HEK293 (cell line): ENCODE data around the gene VPS13D.

Source experiments
- CTCF ChIA-PET: fragments of 350-600 bp; formaldehyde crosslinking; extraction: SDS; loops from one replicate; lab custom pipeline; 2021; ENCODE audit warnings: antibody characterized with exemption; lab: Yijun Ruan, JAX
- POLR2A ChIA-PET: fragments of 300-600 bp; formaldehyde crosslinking; extraction: SDS; loops from one replicate; lab custom pipeline; 2020; ENCODE audit warnings: antibody characterized with exemption, inconsistent platforms; lab: Yijun Ruan, JAX
- H3K27ac ChIP-seq: fragments of 200-500 bp; sonication (Bioruptor generic); 2 replicates; pipeline ENCODE4 v1.5.1; 2014; ENCODE audit warnings: low read depth, low read length, control low read depth, inconsistent platforms; ENCODE audit errors: extremely low read depth
- H3K36me3 ChIP-seq, 2 experiments: fragments of 200-500 bp in 1 of 2; sonication (Bioruptor generic) in 1 of 2; 1 replicate in 1 of 2; 2 replicates in 1 of 2; pipeline ENCODE4 v1.5.1; 2014 to 2017; ENCODE audit warnings: inconsistent platforms in 2 of 2, low read length in 2 of 2; ENCODE audit not compliant: control insufficient read depth in 2 of 2, insufficient read depth in 1 of 2
- H3K4me1 ChIP-seq: fragments of 200-500 bp; sonication (Bioruptor generic); 2 replicates; pipeline ENCODE4 v1.5.1; 2014; ENCODE audit warnings: mild to moderate bottlenecking, low read length, inconsistent platforms; ENCODE audit not compliant: control insufficient read depth, insufficient read depth
- H3K4me3 ChIP-seq: 2 replicates; pipeline ENCODE4 v1.5.1; 2011; ENCODE audit warnings: low read depth, mild to moderate bottlenecking, control low read depth, low read length, moderate library complexity
- H3K9me3 ChIP-seq: fragments of 200-500 bp; sonication (Bioruptor generic); 2 replicates; pipeline ENCODE4 v1.5.1; 2014; ENCODE audit warnings: low read depth, low read length, inconsistent platforms; ENCODE audit not compliant: control insufficient read depth, insufficient read depth
- BCL11B ChIP-seq: fragments of 450-650 bp; formaldehyde crosslinking; IDR thresholded peaks from 2 replicates; pipeline ENCODE4 v1.5.1; 2016; ENCODE audit warnings: low read depth, missing biosample characterization, missing genetic modification characterization
- GFI1B ChIP-seq: fragments of 450-650 bp; formaldehyde crosslinking; IDR thresholded peaks from 2 replicates; pipeline ENCODE4 v1.5.1; 2016; ENCODE audit warnings: missing biosample characterization, missing genetic modification characterization
- GLIS1 ChIP-seq: fragments of 450-650 bp; formaldehyde crosslinking; IDR thresholded peaks from 2 replicates; pipeline ENCODE4 v1.5.1; 2016; ENCODE audit warnings: missing biosample characterization, missing genetic modification characterization
- MEIS1 ChIP-seq: sonication (generic); formaldehyde crosslinking; IDR thresholded peaks from 2 replicates; pipeline ENCODE4 v1.8.1; 2022; ENCODE audit warnings: missing genetic modification reagents, mild to moderate bottlenecking, borderline replicate concordance
- MZF1 ChIP-seq: fragments of 450-650 bp; formaldehyde crosslinking; IDR thresholded peaks from 2 replicates; pipeline ENCODE4 v1.5.1; 2017; ENCODE audit warnings: missing biosample characterization, missing genetic modification characterization, borderline replicate concordance
- OSR2 ChIP-seq: fragments of 450-650 bp; formaldehyde crosslinking; IDR thresholded peaks from 2 replicates; pipeline ENCODE4 v1.5.1; 2016; ENCODE audit warnings: missing biosample characterization, missing genetic modification characterization
- PRDM1 ChIP-seq: fragments of 450-650 bp; formaldehyde crosslinking; IDR thresholded peaks from 2 replicates; pipeline ENCODE4; 2016; ENCODE audit warnings: missing biosample characterization, missing genetic modification characterization
- ZBTB48 ChIP-seq: fragments of 450-650 bp; formaldehyde crosslinking; IDR thresholded peaks from 2 replicates; pipeline ENCODE4 v1.5.1; 2016; ENCODE audit warnings: missing biosample characterization, missing genetic modification characterization
- ZIC2 ChIP-seq: fragments of 450-650 bp; formaldehyde crosslinking; IDR thresholded peaks from 2 replicates; pipeline ENCODE4 v1.5.1; 2016; ENCODE audit warnings: missing biosample characterization, missing genetic modification characterization
- ZNF23 ChIP-seq: fragments of 450-650 bp; formaldehyde crosslinking; IDR thresholded peaks from 2 replicates; pipeline ENCODE4 v1.5.1; 2016; ENCODE audit warnings: missing biosample characterization, missing genetic modification characterization, borderline replicate concordance
- ZNF324 ChIP-seq: fragments of 450-650 bp; formaldehyde crosslinking; IDR thresholded peaks from 2 replicates; pipeline ENCODE4 v1.5.1; 2016; ENCODE audit warnings: missing biosample characterization, missing genetic modification characterization
- ZNF366 ChIP-seq: fragments of 450-650 bp; formaldehyde crosslinking; conservative IDR thresholded peaks from 2 replicates; pipeline ENCODE4 v1.5.1; 2016; ENCODE audit warnings: missing biosample characterization, missing genetic modification characterization
- ZNF544 ChIP-seq: fragments of 450-650 bp; formaldehyde crosslinking; IDR thresholded peaks from 2 replicates; pipeline ENCODE4 v1.5.0; 2017; ENCODE audit warnings: missing biosample characterization, missing genetic modification characterization
- ZNF549 ChIP-seq: fragments of 450-650 bp; IDR thresholded peaks from 2 replicates; pipeline ENCODE4 v1.5.1; 2018; ENCODE audit warnings: missing biosample characterization, missing genetic modification characterization, mild to moderate bottlenecking, inconsistent platforms, moderate library complexity
- ZNF600 ChIP-seq: fragments of 450-650 bp; formaldehyde crosslinking; IDR thresholded peaks from 2 replicates; pipeline ENCODE4 v1.5.1; 2016; ENCODE audit warnings: missing biosample characterization, missing genetic modification characterization
- ZNF660 ChIP-seq: fragments of 450-650 bp; IDR thresholded peaks from 2 replicates; pipeline ENCODE4 v1.5.1; 2018; ENCODE audit warnings: missing biosample characterization, mild to moderate bottlenecking, missing genetic modification characterization
- ZXDB ChIP-seq: fragments of 450-650 bp; formaldehyde crosslinking; IDR thresholded peaks from 2 replicates; pipeline ENCODE4 v1.5.1; 2016; ENCODE audit warnings: missing biosample characterization, missing genetic modification characterization
- TF ChIP-seq, protein P1 (sequence below): fragments of 450-650 bp; IDR thresholded peaks from 2 replicates; pipeline ENCODE4 v1.5.1; 2018; ENCODE audit warnings: missing biosample characterization, mild to moderate bottlenecking, missing genetic modification characterization
- TF ChIP-seq, protein P2 (sequence below): fragments of 450-650 bp; formaldehyde crosslinking; IDR thresholded peaks from 2 replicates; pipeline ENCODE4 v1.5.1; 2016; ENCODE audit warnings: missing biosample characterization, missing genetic modification characterization, borderline replicate concordance
- TF ChIP-seq, protein P3 (sequence below): fragments of 450-650 bp; formaldehyde crosslinking; IDR thresholded peaks from 2 replicates; pipeline ENCODE4 v1.5.1; 2017; ENCODE audit warnings: missing biosample characterization, missing genetic modification characterization
- TF ChIP-seq, protein P4 (sequence below): fragments of 450-650 bp; formaldehyde crosslinking; IDR thresholded peaks from 2 replicates; pipeline ENCODE4 v1.5.1; 2016; ENCODE audit warnings: missing biosample characterization, missing genetic modification characterization
- TF ChIP-seq, protein P5 (sequence below): fragments of 450-650 bp; formaldehyde crosslinking; IDR thresholded peaks from 2 replicates; pipeline ENCODE4 v1.5.1; 2017; ENCODE audit warnings: missing biosample characterization, missing genetic modification characterization
- TF ChIP-seq, protein P6 (sequence below): fragments of 450-650 bp; formaldehyde crosslinking; IDR thresholded peaks from 2 replicates; pipeline ENCODE4 v1.5.1; 2017; ENCODE audit warnings: missing biosample characterization, missing genetic modification characterization
- TF ChIP-seq, protein P7 (sequence below): fragments of 450-650 bp; formaldehyde crosslinking; IDR thresholded peaks from 2 replicates; pipeline ENCODE4 v1.5.1; 2016; ENCODE audit warnings: missing biosample characterization, missing genetic modification characterization, low read depth

Gene VPS13D

DNA sequence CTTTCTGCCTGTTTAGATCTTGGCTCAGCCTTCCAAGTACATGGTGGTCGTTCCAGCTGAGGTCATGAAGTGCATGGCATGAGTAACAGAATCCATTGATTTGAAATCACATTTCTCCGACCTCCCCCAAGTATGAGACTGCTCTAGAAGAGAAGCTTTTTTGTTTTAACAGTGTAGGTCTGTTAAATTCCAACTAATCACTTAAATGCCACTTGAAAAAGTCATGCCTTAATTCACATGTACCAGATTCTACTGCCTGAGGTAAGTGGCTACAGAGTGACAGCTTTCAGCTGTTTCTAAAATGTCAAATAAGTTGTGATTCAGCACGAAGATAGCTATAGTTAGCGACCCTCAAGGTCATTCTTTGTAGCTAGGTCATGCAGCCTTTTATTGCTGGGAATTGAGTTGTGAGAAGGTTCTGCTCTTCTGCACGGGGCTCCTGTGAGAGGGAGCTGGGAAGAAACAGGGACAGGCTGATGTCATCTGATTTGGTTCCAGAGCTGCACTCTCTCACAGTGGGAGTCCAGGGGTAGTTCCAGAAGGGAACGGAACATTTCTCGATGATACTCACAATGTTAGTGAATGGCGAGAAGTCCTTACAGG, 112.7 kb downstream of the VPS13D start:
- no peaks in the 10 kb centered on the region for H3K9me3 ChIP-seq
- H3K36me3 ChIP-seq: peaks cover 8 to 57% of the 10 kb centered on the region in 2 experiments; a peak in 2 of 3 replicates
- H3K27ac ChIP-seq: no peak overlapping the region
- ChIA-PET CTCF (interaction anchor here (0.9 kb wide), 1 partner anchor 316 kb away, joined by 3 read pairs; no protein-coding TSS in a partner anchor), POLR2A (no interaction called here)
- H3K4me3 ChIP-seq: no peak overlapping the region
- peaks cover 11% of the 10 kb centered on the region; the same call in 1 of the 2 replicates for H3K4me1 ChIP-seq
- peak; percentile 34; the same call in 1 of the 2 replicates for TF ChIP-seq GLIS1 (tag by site-specific recombination)
- peak; percentile 79 for TF ChIP-seq ZNF660 (tag by site-specific recombination)
- TF ChIP-seq, protein P1, sequence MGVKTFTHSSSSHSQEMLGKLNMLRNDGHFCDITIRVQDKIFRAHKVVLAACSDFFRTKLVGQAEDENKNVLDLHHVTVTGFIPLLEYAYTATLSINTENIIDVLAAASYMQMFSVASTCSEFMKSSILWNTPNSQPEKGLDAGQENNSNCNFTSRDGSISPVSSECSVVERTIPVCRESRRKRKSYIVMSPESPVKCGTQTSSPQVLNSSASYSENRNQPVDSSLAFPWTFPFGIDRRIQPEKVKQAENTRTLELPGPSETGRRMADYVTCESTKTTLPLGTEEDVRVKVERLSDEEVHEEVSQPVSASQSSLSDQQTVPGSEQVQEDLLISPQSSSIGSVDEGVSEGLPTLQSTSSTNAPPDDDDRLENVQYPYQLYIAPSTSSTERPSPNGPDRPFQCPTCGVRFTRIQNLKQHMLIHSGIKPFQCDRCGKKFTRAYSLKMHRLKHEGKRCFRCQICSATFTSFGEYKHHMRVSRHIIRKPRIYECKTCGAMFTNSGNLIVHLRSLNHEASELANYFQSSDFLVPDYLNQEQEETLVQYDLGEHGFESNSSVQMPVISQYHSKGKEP: peak; percentile 40; the same call in 1 of the 2 replicates
- TF ChIP-seq ZXDB: no peak
- TF ChIP-seq PRDM1 (tag by site-specific recombination): 0 out of 2 replicates have a peak, but pooled peaks have one; percentile 34
- peak; percentile 20; the same call in 1 of the 2 replicates for TF ChIP-seq BCL11B
- TF ChIP-seq MZF1 (tag by site-specific recombination): no peak
- TF ChIP-seq MEIS1 (CRISPR knock-in tag): no peak
- TF ChIP-seq, protein P2, sequence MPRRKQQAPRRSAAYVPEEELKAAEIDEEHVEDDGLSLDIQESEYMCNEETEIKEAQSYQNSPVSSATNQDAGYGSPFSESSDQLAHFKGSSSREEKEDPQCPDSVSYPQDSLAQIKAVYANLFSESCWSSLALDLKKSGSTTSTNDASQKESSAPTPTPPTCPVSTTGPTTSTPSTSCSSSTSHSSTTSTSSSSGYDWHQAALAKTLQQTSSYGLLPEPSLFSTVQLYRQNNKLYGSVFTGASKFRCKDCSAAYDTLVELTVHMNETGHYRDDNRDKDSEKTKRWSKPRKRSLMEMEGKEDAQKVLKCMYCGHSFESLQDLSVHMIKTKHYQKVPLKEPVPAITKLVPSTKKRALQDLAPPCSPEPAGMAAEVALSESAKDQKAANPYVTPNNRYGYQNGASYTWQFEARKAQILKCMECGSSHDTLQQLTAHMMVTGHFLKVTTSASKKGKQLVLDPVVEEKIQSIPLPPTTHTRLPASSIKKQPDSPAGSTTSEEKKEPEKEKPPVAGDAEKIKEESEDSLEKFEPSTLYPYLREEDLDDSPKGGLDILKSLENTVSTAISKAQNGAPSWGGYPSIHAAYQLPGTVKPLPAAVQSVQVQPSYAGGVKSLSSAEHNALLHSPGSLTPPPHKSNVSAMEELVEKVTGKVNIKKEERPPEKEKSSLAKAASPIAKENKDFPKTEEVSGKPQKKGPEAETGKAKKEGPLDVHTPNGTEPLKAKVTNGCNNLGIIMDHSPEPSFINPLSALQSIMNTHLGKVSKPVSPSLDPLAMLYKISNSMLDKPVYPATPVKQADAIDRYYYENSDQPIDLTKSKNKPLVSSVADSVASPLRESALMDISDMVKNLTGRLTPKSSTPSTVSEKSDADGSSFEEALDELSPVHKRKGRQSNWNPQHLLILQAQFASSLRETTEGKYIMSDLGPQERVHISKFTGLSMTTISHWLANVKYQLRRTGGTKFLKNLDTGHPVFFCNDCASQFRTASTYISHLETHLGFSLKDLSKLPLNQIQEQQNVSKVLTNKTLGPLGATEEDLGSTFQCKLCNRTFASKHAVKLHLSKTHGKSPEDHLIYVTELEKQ (tag by site-specific recombination): peak; percentile 54
- TF ChIP-seq, protein P3, sequence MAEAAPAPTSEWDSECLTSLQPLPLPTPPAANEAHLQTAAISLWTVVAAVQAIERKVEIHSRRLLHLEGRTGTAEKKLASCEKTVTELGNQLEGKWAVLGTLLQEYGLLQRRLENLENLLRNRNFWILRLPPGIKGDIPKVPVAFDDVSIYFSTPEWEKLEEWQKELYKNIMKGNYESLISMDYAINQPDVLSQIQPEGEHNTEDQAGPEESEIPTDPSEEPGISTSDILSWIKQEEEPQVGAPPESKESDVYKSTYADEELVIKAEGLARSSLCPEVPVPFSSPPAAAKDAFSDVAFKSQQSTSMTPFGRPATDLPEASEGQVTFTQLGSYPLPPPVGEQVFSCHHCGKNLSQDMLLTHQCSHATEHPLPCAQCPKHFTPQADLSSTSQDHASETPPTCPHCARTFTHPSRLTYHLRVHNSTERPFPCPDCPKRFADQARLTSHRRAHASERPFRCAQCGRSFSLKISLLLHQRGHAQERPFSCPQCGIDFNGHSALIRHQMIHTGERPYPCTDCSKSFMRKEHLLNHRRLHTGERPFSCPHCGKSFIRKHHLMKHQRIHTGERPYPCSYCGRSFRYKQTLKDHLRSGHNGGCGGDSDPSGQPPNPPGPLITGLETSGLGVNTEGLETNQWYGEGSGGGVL (tag by site-specific recombination): no peak
- TF ChIP-seq GFI1B (tag by site-specific recombination): 0 out of 2 replicates have a peak, but pooled peaks have one; percentile 3
- TF ChIP-seq, protein P4, sequence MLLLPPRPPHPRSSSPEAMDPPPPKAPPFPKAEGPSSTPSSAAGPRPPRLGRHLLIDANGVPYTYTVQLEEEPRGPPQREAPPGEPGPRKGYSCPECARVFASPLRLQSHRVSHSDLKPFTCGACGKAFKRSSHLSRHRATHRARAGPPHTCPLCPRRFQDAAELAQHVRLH (tag by site-specific recombination): peak; percentile 34; the same call in 1 of the 2 replicates
- no peak for TF ChIP-seq ZNF23
- TF ChIP-seq, protein P5, sequence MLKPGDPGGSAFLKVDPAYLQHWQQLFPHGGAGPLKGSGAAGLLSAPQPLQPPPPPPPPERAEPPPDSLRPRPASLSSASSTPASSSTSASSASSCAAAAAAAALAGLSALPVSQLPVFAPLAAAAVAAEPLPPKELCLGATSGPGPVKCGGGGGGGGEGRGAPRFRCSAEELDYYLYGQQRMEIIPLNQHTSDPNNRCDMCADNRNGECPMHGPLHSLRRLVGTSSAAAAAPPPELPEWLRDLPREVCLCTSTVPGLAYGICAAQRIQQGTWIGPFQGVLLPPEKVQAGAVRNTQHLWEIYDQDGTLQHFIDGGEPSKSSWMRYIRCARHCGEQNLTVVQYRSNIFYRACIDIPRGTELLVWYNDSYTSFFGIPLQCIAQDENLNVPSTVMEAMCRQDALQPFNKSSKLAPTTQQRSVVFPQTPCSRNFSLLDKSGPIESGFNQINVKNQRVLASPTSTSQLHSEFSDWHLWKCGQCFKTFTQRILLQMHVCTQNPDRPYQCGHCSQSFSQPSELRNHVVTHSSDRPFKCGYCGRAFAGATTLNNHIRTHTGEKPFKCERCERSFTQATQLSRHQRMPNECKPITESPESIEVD: peak; percentile 79
- peak; percentile 31; the same call in 1 of the 2 replicates for TF ChIP-seq ZIC2 (tag by site-specific recombination)
- TF ChIP-seq, protein P6, sequence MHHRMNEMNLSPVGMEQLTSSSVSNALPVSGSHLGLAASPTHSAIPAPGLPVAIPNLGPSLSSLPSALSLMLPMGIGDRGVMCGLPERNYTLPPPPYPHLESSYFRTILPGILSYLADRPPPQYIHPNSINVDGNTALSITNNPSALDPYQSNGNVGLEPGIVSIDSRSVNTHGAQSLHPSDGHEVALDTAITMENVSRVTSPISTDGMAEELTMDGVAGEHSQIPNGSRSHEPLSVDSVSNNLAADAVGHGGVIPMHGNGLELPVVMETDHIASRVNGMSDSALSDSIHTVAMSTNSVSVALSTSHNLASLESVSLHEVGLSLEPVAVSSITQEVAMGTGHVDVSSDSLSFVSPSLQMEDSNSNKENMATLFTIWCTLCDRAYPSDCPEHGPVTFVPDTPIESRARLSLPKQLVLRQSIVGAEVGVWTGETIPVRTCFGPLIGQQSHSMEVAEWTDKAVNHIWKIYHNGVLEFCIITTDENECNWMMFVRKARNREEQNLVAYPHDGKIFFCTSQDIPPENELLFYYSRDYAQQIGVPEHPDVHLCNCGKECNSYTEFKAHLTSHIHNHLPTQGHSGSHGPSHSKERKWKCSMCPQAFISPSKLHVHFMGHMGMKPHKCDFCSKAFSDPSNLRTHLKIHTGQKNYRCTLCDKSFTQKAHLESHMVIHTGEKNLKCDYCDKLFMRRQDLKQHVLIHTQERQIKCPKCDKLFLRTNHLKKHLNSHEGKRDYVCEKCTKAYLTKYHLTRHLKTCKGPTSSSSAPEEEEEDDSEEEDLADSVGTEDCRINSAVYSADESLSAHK (tag by site-specific recombination): peak; percentile 64
- peak; percentile 65 for TF ChIP-seq OSR2 (tag by site-specific recombination)
- no peak for TF ChIP-seq ZNF549 (tag by site-specific recombination)
- TF ChIP-seq, protein P7, sequence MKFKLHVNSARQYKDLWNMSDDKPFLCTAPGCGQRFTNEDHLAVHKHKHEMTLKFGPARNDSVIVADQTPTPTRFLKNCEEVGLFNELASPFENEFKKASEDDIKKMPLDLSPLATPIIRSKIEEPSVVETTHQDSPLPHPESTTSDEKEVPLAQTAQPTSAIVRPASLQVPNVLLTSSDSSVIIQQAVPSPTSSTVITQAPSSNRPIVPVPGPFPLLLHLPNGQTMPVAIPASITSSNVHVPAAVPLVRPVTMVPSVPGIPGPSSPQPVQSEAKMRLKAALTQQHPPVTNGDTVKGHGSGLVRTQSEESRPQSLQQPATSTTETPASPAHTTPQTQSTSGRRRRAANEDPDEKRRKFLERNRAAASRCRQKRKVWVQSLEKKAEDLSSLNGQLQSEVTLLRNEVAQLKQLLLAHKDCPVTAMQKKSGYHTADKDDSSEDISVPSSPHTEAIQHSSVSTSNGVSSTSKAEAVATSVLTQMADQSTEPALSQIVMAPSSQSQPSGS: 0 out of 2 replicates have a peak, but pooled peaks have one; percentile 32
- TF ChIP-seq ZNF544 (tag by site-specific recombination): no peak
- TF ChIP-seq ZBTB48: peak; percentile 64; the same call in 1 of the 2 replicates
- no peak for TF ChIP-seq ZNF324 (tag by site-specific recombination)
- peak; percentile 87 for TF ChIP-seq ZNF600 (tag by site-specific recombination)
- peak; percentile 21; the same call in 1 of the 2 replicates for TF ChIP-seq ZNF366 (tag by site-specific recombination)
